GM19043 (cell line): ENCODE measurements around the gene FASN.
A peak's percentile ranks its signal among the peaks of the same experiment; 100 is the strongest.

ENCODE experiments used
- ATAC-seq: cut with Tn5 transposase; IDR thresholded peaks from one replicate; pipeline ENCODE4 v1.9.1; 2021; ENCODE audit warnings: low read depth; ENCODE audit not compliant: unreplicated experiment

The FASN gene

DNA sequence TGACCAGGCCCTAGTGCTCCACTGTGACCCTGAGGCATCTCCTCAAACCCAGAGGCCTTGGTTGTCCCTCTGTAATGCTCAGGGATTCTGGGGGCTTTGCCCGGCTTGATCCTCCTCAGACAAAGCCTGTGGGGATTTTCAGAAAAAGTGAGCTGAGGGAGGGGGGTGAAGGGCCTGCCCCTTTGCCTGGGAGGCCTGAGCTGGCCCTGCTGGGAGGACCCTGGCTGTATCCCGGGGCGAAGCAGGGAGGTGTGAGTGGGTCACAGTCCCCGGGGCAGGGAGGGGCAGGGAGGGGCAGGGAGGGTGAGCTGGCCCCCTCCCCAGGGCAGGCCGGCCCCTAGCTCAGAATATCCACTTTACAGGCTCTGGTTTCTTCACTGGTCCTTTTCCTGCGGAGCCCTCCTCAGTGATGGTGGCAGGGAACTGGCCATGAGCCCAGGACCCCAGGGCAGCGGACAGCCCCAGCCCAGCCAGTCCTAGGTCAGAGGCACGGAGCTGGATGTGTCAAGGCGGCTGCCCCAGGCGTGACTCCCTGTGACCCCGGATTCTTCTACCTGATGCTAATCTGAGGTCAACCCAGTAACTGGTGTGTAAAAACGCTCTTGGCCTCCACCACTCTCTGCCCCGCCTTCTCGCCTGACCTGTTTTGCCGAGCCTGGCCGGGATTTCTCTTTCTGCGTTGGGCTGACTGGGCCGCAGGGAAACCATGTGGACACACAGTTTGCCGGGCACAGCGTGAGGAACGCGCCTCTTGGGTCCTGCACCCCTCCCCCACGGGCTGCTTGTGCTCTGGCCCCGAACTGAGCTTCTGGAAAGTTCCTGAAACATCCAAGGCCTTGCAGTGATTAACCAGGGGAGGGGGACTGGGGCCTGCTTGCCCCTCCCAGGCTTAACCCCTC, 5.8 kb upstream of the FASN start:
- no peak for ATAC-seq

DNA sequence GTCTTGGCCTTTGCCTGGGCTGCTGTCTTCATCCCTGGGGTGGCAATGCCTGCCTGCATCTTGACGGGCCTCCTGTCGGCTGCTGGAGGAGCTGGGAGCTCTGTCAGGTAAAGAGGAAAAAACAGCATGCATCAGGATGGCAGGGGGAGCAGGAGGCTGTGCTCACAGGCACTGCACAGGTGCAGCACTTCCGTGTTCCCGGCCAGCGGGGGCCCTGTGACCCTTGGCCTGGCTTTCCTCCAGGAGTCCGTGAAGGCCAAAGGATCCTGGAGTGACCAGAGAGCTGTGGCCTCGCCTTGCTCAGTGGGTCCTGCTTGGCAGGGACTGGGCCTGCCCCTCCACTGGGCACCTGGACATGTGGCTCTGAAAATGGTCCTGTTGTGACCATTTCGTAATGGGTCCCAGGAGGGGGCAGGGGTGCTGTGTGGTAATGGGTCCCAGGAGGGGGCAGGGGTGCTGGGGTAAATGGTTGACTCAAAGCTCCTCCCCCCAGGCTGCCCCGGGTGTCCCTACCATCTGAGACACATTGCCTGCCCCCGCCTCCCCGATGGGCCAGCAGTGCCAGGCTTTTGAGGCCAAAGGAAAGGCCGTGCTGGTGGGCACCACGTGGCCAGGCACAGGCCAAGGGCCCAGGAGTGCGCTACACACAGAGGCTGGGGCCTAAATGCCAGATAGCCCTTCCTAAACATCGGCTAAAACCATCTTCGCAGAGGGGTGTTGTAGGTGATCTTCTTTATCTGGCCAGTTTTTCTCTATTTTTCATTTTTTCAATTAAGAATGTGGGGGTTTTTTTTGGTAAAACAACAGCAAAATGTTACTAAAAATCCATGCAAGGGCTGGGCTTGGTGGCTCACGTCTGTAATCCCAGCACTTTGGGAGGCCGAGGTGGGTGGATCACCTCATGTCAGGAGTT, 4.0 kb upstream of the FASN start:
- ATAC-seq, result no peak

DNA sequence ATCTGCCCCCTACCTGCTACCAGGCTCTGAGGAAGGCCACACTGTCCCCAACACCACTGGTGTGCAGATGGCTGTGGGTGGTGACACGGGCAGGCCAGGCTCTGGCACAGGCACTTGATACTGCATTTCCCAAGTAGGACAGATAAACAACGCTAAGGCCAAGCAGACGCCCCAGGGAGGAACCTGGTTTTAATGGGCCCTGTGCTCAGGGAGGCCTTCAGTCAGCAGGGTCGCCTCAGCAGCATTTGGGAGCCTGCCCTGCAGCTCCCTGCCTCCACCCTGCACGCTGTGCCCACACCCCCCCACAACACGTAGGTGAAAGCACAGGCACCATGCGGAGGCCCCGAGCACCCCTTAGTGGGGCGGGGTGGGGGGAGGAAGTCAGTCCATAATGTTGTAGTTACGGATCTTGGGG, 3.3 kb upstream of the FASN start:
- ATAC-seq, result no peak

DNA sequence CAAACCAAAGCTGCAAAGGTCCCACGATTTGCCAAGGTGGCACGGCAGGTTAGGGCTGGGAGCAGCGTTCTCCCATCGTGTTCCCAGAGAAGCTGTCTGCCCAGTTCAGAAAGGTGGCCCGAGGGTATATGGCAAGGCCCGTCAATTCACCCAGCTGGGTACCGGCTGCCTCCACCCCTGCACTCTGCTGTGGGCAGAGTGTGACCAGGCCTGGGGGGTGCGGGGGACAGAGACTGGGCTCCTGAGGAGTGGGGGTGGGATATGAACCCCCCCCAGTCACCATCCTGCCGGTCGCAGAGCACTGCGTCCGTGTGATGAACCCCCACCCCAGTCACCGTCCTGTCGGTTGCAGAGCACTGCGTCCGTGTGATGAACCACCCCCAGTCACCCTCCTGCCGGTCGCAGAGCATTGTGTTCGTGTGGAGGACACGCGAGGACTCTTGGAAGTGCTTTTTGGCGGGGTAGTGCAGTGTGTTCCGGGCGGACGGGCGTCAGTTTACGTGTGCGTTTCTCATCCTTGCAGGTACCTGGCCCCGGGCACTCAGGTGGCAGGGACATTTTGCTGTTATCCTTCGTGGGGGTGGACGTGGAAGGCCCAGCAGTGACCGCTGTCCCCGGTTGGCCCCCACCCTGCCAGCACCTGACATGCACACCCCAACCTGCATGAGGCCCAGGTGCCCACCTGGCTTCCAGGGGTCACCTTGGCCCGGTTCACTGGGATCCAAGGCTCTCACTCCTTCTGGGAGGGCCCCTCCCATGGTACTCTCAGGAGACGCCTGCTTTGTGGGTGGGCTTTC, 2.7 kb upstream of the FASN start:
- ATAC-seq, result no peak

DNA sequence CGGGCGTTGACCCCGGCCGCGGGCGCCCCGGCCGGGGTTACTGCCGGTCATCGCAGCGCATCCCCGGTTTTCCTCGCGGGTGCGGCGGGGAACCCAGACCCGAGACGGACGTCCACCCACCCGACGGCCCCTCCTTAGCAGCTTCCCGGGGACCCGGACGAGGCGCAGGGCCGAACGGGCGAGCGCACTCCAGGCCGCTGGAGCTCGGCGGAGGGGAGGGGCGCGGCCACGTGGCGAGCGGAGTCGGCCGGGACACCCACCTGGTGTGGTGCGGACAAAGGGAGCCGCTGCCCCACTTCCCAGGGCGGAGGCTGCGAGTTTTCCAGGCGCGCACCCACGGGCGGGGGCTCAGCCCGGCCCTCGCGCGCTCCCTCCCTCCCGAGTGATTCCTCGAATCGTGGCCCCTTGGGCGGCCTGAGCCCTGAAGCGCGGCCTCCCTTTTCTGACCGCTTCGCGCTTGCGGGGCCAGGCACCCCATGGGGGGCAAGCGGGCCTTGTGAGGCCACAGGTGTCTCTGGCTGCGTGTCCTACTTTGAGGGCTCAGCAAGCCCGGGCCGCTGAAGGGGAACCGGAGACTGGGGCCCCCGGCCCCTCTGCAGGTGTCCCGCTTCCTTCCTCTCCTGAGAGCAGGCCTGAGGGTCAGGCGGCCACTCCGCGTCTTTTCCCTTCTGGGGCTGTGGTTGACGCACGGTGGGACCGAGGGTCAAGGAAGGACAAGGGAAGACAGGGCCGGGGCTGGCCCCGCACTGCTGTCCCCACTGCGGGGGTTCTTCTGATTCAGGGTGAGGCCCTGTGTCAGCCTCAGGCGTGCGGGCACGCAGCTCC, 1.1 kb upstream of the FASN start:
- peak; percentile 6 for ATAC-seq

DNA sequence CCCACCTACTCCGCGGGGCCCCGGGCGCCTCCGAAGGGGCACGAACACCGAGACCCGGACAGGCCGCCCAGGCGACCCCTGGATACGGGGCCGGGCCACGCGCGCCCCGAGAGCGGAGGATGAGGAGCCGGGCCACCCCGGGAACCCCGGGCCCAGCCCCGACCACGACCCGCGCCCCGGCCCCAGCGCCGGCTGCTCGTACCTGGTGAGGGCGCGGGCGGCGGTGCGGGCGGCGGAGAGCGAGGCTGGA, 192 bp downstream of the FASN start:
- ATAC-seq, result peak; percentile 19

DNA sequence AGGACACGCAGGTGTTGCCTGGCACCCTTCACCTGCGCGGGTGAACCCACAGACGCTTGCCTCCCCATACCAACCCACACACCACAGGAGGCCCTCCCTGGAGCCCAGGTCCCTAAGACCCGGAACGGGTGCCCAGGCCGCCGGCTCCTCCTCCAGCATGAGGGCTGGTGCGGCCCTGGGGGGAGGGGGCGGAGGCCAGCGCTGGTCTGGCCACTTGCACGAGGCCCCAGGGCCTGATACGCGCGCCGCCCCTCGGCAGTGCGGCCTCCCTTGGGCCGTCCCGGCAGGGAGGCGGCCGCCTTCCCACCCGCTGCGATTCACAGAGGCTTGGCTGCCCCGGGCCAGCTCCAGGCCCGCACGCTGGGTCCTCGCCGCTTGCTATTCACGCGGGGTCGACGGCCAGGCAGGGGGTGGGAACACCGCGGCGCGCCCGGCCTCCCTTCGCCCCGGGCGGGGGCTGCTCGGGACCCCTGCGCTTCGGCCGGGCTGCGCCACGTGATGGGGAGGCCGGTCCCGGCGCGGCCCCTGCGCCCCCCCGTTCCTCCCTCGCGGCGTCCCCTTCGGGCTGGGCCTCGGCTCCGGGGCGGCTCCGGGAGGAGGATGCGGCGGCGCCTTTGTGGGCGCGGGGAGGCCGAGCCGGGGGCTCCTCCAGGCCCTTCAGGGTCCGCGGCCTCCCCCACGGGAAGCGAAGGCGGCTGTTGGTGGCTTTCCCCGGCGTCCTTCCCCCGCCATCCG, 685 bp downstream of the FASN start:
- ATAC-seq, result no peak

DNA sequence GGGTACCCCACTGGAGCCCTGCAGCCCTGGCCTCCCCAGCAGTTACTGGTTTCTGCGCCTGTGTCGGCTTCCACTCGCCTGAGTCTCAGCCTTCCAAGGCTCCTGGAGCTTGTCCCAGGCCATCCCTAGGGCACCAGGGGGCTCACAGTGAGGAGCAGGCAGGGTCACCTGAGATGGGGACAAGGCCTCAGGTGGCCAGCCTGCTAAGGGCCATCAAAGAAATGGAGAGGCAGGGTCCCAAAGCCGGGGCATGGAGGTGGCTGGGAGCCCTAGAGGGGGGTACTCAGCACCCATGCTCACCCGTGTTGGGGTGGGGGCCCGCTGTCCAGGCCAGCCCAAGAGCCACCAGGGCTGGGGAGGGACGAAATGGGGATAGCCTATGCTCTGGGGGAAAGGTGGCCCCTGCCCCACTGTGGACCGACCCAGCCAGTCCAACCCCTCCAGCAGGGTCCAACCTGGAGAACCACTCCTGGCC, 1.3 kb downstream of the FASN start:
- no peak for ATAC-seq

DNA sequence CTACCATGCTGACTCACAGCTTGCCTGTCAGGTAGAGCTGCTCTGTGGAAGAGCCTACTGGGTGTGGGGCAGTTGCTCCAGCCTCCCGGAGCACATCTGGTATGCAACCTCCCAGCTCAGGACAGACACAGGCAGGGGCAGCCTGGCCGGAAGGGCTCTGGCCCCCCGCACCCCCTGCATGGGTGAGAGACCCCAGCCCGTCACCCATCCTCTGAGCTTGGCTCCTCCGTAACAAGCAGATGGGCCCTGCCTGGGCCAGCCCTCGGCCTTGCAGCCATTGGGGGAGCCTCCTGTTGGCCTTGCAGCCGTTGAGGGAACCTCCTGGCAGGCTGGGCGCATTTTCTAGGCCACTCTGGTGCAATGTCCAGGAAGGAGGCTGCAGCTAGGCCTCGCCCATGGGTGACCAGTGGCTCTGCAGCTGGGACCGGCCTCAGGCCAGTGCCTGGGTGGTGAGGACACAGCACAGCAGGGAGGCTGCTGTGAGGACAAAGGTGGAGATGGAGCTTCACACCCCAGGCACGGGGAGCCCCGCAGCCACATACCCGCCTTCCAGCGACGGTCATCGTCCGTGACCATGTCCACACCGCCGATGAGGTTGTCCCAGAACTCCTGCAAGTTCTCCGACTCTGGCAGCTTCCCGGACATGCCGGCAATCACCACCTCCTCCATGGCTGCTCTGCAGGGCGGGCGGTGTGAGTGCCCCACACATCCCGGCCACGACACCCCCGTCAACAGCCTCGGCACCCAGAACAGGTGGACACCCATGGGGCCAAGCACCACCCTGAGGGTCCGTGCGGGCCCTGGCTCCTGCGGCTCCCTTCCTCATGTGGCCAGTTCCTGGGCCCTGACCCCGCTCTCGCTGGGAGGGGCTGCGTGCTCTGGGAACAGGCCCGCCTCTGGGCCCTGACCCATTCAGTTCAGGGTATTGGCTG, 2.0 kb downstream of the FASN start:
- ATAC-seq, result no peak

DNA sequence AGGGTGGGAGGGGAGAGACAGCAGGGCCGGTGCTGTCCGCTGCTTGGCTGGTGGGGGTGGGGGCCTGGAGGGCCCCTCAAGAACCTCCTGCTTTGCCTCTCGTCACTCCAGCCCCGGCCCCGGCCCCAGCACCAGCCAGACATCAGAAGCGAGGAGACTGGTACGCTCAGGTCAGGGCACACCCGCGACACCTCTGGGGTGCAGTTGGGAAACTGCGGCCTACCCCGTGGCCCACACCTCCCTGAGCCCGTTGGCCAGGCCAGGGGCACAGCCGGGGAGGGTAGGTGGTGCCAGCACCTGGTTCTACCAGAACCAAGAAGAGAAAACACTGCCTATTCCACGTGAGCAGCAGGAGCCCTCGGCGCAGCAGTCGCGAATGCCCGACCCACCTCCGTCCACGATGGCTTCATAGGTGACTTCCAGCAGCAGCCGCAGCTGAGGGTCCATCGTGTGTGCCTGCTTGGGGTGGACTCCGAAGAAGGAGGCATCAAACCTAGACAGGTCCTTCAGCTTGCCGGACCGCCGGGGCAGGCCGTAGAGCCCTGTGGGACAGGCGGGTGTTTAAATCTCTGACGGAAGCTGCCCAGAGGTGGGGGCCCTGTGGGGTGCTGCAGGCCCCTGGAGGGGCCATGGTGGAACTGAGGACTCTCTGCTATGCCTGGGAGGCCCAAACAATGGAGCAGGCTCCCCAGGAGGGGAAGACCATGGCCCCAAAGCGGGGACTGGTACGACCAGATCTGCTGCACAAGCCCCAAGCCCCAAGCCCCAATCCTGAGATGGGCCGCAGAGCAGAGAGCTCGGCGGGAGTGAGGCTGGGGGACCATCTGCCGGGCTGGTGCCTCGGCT, 2.9 kb downstream of the FASN start:
- no peak for ATAC-seq

DNA sequence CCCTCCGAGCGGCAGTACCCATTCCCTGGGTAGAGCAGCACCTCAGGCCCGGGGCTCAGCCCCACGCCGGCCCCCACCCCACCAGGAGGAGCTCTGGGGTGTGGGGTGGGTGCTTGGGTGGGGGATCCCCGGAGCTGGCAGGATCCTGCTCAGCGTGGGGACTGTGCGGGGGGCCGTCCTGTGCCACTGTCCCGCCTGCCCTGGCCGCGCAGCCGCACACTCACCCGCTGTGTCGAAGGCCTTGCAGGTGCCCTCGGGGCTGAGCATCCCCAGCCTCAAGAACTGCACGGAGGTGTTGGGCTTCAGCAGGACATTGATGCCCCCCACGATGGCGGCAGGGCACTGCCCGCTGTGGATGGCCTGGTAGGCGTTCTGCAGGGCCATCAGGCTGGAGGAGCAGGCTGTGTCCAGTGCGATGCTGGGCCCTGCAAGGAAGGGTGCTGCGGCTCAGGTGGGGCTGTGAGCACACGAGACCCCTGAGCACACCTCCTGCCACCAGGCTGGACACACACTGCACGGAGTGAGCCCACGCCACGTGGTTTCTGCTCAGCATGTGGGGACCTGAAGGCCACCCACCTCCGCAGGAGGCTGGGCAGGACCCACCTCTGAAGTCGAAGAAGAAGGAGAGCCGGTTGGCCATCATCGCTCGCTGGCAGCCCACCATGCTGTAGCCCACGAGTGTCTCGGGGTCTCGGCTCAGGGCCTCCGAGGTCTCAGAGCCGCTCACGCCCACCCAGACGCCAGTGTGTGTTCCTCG, 4.9 kb downstream of the FASN start:
- no peak for ATAC-seq

DNA sequence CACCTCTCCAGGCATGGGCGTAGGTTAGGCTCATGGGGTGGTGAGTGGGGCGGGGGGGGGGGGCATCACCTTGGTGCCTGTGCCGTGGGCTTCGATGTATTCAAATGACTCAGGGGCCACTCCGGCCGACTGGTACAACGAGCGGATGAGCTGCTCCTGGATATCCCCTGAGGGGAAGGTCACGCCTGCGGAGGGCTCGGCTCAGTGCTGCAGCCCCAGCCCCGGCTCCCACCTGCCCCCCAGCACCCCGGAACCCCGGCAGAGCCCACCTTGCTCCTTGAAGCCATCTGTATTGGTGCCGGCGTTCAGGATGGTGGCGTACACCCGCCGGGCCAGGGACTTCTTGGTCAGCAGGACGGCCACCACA, 5.4 kb downstream of the FASN start:
- no peak for ATAC-seq

DNA sequence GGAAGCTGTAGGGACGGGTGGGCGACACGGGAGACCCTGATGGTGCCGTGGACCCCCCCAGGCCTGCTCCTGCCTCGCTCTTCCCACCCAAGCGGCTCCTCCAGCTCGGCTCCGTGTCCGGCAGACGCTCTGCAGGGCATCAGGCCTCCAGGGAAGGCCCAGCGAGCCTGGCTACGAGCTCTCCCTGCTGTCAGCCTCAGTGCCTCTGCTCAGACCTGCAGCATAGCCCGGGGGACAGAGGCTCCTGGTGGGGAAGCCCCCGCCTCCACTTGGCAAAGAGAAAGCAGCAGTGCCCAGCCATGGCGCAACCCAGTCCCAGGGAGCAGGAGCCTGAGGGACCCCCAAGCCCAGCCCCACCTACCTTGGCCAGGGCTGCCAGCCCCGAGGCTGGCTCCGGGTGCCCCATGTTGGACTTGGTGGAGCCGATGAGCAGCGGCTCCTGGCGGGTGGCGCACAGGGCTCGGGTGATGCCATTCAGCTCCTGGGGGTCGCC, 5.9 kb downstream of the FASN start:
- no peak for ATAC-seq

DNA sequence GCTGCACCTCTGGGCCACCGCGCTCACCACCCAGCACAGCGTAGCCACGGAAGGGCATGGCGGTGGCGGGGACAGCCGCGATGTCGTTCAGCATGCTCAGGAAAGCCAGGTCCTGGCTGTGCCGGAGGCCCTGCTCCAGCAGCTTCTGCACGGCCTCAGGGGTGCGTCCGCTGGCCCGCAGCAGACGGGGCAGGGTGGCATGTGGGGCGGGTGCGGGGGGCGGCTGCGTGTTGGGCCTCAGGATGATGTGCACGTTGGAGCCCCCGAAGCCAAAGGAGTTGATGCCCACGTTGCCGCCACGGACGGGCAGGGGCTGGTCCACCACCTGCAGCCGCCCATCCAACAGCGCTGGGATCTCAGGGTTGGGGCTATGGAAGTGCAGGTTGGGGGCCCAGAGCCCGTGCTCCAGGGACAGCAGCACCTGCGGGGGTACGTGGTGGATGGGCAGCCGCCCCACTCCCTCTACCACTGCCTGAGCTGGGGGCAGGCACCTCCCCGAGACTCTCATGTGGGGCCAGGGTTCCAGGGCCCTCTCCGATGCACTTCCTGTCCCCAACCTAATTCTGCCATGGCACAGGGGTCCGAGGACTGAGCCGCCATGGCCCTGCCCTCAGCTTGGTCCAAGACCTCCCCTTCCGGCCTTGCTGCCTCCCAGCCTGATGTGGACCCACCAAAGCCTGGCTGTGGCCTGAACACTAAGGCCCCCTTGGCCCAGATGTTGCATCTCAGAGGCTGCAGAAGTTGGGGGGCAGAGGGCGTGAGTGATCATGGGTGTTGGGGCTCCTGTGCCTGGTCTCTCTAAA, 6.6 kb downstream of the FASN start:
- ATAC-seq, result no peak

DNA sequence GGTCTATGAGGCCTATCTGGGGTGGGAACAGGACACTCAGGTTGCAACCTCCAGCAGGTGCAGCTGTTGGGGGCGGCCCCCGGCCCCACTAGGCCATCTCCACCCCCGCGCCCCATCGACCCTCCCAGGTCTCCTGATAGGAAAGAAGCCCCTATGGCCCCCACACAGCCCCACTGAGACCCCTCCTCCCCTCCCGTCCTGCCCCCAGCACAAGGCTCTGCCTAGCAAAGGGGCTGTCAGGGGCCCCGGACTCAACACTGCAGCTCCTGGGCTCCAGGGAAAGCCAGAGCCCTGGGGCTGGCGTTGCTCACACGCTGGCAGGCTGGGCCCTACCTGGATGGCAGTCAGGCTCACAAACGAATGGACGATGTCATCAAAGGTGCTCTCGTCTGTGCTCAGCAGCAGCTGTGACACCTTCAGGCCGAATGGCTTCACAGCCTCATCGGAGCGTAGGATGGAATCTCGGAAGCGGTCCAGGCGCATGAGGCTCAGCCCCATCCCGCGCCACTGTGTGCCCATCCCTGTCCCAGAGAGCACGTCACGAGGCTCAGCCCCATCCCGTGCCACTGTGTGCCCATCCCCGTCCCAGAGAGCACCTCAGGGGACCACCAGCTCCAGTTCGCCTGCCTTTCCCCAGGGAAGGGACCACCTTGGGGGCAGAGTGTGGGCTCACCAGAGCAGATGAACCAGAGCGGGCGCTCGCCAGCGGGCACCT, 7.3 kb downstream of the FASN start:
- ATAC-seq, result no peak
